Fibroblast of the conjunctiva (primary cell): ENCODE measurements around the gene NLRP5.
"Not testable (repeated sequence)": the region's sequence is repeated elsewhere in the genome, so short reads cannot be mapped to it uniquely, and the experiment has no call there.

Experiments used
- DNase-seq: peaks from one replicate; pipeline ENCODE4 v3.0.0-alpha.2; 2010; ENCODE audit warnings: low read depth

Gene NLRP5

DNA sequence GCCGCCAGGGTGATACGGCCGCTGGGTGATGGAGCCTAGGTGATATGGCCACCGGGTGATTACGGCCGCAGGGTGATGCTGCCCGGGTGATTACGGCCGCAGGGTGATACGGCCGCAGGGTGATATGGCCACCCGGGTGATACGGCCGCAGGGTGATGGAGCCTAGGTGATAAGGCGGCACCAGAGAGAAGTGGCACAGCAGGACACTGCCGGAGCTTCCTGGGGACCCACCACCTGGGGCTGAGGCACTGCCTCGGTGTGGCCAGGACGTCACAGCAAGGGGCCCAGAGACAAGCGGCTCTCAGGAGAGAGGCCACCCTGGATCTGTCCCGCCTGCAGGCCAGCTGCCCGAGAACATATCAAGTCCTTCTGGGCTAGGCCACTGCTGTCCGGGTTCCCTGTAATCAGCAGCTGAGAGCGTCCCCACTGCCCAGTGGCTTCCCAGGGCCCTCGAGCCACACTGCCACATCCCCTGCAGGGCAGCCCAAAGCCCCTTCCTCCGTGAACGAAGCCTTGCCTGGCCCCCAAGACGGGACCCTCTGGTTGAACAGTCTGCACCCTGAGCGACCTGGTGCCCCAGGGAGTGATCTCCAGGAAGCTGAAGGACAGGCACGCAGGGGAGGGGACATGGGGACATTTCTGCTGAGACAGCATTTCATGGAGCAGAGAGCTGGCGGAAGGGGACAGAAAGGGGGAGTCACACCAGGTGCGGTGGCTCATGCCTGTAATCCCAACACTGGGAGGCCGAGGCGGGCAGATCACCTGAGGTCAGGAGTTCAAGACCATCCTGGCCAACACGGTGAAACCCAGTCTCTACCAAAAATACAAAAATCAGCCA is 112.4 kb downstream of the NLRP5 start:
- DNase-seq, result no peak

DNA sequence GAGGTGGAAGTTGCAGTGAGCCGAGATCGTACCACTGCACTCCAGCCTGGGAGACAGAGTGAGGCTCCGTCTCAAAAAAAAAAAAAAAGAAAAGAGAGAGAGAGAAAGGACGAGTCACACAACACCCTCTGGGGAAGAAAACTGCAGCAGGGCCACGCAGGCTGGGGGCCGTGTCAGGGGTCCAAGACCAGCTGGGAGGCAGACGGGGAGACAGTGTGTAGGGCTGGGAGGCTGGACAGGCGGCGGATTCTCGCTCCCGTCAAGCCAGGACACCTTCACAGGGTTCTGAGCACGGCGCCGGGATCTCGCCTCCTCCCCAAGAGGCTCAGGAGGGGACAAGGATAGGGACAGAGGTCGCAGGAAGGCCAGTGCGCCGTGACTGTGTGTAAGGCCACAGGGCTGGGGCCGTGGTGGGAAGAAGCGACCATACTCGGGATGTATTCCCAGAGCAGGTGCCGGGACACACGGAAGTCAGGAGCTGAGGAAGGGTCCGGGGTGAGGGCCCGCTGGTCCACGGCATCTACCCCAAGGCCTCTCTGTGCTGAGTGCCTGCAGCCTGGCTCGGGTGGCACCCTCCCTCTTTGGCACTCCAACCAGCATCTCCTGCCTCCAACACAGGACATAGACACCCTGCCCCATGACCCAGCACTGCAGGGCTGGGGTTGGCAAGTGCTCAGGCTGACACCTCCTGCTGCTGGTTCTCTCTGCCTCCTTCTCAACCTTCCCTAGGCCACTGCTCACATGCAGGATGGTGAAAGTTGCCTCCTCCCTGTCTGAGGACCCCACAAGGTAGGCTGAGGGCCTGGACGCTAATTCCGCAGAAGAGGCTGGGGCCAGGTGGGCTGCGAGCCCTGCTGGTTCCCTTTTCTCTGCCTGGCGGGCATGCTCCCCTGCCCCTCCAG is 113.3 kb downstream of the NLRP5 start:
- DNase-seq, result no peak

DNA sequence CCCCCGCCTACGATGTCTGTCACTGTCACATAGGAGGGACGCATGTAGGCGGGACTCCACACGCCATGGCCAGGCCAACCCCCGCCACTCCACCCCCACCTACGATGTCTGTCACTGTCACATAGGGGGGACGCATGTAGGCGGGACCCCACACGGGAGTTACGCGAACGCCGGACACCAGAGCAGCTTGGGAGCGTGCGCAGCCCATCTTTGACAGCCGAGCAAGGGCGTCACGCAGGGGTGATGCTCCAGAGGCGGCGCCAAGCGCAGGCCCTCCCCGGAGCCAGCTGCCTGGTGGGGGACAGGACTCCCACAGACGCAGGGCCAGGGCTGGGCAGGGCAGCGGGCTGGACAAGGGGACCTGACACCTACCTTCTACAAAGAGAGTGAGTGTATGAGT is 114.5 kb downstream of the NLRP5 start:
- DNase-seq, result no peak

DNA sequence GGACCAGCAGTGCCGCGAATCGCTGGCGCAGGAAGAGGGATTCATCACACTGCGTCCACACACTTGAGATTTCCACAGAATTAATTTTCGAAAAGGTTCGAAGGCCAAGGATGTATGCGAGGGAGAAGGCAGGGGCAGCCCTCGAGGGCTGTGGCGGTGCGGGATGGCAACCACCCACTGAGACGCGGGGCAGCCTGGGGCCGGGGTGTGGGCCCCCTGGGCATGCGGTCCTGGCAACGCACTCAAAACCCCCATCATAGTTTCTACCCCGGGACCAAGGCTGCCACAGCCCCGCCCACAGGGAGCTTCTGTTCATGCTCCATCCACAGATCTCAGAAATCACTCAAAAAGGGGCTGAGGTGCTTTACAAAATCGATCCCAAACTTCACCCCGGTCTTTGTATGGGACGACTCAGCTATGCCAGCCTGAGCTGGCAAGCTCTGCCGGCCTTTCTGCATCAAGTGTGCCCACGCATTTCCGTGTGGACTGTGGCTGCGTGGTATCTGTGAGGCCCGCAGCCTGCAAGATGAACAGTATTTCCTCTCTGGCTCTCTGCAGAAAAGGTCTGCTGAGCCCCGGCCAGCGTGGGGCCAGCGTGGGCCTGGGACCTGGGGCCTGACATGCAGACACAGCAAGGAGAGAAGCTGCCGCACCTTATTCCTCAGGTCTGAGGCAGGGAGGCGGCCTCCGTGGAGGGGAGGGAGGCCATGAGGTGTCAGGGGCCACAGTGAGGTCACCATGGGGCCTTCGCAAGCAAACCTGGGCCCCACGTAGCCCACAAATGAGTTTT is 115.4 kb downstream of the NLRP5 start:
- DNase-seq, result no peak

DNA sequence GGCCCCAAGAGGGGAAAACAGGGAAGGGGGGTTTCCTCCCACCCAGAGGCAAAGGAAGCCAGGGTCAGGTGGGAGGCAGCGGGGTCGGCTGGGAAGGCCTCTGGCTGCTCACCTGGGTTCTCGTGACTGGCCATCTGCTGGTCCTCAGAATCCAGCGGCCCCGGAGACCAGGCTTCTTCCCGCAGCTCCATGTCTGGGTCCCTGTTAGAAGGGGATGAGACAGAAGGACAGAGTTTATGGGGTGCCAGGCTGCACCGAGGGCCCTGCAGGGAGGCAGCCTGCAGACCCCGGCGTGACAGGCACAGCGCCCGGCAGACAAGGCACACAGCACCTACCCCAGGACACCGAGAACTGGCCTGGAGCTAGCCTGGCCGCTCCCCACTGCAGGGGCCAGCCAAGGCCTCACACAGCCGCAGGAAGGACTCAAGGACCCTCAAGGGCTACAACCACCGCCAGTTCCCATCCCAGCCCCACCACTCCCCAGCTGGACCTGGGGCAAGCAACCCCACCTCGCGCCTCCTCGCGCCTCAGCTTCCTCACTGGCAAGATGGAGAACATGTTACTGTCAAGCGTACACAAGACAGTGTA is 116.5 kb downstream of the NLRP5 start:
- DNase-seq, result no peak

DNA sequence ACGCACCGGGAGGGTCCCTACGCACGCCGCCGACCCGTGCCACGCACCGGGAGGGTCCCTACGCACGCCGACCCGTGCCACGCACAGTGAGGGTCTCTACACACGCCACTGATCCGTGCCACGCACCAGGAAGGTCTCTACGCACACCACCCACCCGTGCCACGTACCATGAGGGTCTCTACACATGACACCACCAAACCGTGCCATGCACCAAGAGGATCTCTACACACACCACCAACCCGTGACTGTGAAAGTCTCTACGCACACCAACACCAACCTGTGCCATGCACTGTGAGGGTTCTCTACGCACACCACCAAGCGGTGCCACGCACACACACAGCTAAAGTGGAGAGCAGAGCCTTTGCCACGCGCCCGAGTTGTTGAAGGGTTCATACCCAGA is 117.8 kb downstream of the NLRP5 start:
- DNase-seq, result no peak

DNA sequence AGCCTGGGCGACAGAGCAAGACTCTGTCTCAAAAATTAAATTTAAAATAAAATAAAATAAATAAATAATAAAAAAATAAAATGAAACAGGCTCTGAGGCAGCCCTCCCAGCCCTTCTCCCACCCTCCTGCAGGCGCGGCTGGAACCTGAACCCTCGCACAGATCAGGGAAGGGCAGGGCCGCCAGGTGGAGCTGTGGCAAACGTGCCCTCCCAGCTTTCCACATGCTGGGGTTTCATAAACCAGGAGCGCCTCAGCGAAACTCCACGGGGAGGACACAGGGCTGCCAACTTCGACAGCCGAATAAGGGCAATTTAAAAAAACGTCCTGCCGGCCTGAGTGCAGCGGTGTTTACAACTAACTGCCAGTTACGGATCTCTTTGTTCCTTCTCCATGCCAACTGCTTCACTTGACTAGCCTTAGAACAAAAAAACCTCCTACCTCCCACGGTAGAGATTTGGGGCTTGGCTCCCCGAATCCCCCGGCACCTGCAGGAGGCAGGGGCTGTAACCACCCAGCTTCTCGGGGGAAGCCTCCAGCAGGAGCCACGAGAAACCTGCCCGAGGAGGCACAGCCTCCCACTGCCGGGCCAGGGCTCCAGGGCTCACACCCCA is 118.6 kb downstream of the NLRP5 start:
- peak; percentile 37 for DNase-seq

DNA sequence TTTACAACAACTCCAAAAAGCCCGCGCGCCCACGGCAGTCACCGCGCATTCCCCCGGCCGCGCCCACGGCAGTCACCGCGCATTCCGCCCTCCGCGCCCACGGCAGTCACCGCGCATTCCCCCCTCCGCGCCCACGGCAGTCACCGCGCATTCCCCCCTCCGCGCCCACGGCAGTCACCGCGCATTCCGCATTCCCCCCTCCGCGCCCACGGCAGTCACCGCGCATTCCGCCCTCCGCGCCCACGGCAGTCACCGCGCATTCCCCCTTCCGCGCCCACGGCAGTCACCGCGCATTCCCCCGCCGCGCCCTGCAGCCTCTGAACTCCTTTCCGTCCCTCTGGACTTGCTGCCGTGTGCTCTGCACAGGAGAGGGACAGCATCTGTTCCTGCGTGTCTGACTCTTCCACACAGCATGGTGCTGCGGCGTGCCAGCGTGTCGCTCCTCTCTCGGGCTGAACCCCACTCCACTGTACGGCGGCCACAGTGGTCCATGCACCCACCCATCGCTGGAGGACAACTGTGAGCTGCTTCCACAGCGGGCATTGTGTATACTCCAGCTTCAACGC is 119.3 kb downstream of the NLRP5 start:
- DNase-seq, result not testable (repeated sequence)

DNA sequence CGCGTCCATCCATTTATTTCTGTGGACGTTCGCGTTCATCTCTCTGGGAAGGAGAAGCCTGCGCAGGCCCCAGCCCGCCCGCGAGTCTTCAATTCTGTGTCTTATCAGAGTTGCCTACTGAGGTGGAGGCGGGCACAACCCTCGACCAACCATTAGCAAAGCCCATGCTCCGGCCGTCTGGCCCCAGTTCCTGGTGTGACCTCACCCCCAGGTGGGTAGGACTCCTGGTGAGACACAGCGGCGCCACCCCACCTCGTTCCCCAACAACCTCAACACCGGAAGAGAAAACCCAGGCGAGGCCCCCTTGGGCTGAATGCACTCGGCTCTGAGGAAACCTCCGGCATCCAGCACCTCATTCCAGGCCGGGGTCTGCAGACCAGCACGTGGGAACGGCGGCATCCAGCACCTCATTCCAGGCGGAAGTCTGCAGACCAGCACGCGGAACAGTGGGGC is 119.8 kb downstream of the NLRP5 start:
- no peak for DNase-seq

DNA sequence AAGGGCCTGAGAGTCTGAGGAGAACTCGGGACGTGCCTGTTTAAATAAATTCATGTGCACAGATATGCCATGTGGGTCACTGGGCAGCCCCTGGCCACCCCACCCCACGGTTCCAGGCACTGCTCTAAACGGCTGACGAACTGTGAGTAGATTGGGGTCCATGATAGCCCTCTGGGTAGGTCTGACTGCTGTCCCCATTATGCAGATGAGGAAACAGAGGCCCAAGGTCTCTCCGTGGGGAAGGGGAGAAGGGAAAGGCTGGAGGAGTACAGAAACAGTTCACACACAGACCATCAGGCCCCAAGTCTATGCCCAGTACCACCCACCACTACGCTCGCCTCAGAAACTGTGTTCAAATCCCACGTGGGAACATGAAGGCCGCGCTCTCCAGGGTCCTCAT is 120.4 kb downstream of the NLRP5 start:
- DNase-seq, result no peak

DNA sequence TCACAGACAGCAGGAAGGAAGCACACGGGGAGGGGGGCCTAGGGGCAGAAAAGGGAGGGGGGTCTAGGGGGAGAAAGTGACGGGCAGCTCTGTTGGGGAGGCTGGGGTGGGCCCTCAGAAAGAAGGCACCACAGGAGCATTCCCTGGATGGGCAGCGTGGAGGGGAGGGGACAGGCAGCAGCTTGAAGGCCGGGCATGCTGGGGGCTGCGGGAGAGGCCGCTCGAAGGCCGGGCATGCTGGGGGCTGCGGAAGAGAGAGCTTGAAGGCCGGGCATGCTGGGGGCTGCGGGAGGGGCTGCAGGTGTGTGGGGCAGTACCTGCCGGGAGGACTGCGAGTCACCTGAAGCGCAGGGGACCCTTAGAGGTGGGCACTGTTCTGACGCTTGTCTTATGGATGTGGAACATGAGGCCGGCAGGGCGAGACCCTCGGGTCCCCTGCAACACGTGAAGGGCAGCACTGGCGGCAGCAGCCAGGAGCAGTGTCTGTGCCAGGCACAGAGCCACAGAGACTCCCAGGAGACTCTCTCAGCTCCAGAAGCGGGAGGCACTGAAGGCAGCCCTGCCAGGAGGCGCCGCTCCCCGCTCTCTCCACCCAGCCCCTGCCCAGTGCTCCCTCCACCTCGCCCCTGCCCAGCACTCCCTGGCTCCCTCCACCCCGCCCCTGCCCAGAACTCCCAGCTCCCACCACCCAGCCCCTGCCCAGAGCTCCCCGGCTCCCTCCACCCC is 121.2 kb downstream of the NLRP5 start:
- DNase-seq, result no peak

DNA sequence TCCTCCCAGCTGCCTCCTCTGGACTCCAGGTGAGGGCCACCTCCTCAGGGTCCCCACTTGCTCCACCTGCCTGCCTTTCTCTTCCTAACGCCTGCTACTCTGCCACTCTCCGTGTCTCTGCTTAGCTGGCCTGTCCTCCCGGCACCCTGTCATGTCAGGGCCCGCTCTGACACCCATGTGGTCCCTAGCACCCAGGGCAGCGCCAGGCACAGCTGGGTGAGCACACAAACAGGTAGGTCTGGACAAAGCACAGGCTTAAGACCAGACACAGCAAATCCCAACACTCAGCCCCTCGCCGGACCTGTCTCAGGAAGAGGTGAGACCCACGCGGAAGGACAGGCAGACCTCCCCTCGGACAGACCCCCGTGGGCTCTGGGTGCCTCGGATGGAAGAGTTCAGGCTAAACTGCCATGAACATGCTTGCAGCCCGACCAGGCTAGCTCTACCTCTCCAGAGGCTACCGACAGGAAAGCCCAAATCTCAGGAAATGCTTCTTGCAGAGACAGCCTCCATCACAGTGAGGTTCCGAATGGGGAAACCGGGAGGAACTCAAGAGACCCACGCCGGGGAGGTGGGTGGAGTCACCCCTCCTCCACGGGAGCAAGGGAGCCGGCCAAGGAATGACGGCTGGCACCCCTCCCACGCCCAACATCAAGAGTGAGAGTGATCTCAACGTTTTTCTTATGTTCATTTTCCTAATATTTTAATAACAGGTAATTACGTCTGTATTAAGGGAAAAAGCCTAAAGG is 122.0 kb downstream of the NLRP5 start:
- DNase-seq, result no peak

DNA sequence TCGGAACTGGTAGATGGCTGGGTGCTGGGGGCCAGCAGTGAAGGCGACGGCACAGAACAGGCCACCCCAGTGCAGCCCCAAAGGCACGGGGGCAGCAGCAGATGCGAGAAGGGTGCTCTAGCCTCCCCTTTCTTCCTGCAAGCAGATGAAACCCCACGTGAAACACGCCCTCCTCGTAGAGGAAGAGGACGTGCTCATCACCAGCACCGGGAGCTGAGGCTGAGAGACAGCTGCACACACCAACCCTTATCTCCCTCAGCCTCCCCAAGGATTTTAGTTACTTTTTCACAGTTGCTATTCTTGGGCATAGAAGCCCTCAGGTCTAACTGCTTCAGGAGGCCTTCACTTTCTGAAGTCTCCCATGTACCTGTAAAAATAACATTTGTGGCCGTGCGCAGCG is 122.7 kb downstream of the NLRP5 start:
- no peak for DNase-seq

DNA sequence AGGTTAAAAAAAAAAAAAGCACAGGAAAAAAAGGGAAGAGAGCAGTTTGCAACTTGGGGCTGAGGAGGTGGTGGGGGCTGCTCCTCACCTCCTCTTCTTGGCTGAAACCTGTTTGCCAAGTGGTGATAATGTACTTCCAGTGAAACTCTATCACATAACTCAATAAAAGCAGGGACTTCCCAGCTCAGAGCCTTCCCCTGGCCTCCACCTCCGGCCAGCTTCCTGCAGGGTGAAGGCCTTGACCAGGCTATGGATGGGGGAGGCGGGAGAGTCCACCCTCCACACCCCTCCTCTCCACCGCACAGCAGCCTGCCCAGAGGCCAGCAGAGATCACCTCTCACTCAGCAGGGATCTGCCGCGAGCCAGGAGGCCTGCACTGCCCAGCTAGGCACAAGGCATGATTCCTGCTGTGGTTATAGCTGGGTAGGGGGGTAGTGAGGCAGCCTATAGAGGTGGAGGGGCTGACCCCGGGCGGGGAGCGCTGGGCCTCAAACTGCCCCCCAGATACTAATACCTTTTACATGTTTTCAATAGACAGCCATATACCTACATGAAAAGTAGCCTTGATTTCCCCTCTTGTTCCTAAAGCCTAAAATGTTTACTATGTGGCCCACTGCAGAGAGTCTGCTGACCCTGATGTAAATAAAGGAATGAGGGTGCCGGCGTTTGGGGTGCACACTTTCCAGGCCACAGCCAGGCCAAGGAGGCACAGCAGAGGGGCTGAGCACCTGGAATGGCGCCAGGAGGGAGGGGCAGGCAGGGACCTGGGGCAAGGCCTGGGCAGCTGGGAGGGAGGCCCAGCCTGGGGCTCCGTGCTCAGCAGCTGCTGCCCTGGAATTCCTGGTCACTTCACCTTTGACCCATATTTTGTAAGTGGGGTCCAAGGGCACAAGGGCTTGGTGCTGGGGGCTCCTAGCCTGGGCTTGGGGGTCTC is 124.2 kb downstream of the NLRP5 start:
- no peak for DNase-seq
